ENCODE data around the gene PIGO.

DNA sequence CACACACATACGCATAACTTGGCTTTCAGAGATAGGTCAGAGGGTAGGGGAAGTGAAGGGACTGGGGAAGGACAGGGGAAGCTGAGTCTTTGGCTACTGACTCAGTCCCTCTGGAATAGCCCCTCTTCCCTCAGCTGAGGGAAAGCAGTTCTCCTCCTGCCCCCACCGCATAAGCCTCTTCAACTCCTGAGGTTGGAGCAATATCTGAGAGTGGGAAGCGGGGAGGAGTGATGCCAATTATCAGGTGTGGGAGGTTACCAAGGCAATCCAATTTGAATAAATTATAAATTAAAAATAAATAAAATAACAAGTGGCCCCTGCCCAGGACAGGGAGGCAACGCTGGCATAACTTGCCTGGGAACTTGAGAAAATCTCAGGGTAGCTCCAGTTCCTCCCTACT is 8.2 kb upstream of the PIGO start:
- TF ChIP-seq, protein P1, sequence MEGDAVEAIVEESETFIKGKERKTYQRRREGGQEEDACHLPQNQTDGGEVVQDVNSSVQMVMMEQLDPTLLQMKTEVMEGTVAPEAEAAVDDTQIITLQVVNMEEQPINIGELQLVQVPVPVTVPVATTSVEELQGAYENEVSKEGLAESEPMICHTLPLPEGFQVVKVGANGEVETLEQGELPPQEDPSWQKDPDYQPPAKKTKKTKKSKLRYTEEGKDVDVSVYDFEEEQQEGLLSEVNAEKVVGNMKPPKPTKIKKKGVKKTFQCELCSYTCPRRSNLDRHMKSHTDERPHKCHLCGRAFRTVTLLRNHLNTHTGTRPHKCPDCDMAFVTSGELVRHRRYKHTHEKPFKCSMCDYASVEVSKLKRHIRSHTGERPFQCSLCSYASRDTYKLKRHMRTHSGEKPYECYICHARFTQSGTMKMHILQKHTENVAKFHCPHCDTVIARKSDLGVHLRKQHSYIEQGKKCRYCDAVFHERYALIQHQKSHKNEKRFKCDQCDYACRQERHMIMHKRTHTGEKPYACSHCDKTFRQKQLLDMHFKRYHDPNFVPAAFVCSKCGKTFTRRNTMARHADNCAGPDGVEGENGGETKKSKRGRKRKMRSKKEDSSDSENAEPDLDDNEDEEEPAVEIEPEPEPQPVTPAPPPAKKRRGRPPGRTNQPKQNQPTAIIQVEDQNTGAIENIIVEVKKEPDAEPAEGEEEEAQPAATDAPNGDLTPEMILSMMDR (conservative IDR thresholded peaks at IDR 0.05; ENCODE audit: low read depth in 2 of 2): no peak
- TF ChIP-seq, protein P2, sequence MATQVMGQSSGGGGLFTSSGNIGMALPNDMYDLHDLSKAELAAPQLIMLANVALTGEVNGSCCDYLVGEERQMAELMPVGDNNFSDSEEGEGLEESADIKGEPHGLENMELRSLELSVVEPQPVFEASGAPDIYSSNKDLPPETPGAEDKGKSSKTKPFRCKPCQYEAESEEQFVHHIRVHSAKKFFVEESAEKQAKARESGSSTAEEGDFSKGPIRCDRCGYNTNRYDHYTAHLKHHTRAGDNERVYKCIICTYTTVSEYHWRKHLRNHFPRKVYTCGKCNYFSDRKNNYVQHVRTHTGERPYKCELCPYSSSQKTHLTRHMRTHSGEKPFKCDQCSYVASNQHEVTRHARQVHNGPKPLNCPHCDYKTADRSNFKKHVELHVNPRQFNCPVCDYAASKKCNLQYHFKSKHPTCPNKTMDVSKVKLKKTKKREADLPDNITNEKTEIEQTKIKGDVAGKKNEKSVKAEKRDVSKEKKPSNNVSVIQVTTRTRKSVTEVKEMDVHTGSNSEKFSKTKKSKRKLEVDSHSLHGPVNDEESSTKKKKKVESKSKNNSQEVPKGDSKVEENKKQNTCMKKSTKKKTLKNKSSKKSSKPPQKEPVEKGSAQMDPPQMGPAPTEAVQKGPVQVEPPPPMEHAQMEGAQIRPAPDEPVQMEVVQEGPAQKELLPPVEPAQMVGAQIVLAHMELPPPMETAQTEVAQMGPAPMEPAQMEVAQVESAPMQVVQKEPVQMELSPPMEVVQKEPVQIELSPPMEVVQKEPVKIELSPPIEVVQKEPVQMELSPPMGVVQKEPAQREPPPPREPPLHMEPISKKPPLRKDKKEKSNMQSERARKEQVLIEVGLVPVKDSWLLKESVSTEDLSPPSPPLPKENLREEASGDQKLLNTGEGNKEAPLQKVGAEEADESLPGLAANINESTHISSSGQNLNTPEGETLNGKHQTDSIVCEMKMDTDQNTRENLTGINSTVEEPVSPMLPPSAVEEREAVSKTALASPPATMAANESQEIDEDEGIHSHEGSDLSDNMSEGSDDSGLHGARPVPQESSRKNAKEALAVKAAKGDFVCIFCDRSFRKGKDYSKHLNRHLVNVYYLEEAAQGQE (IDR thresholded peaks at IDR 0.05; ENCODE audit: unreplicated experiment): no peak
- TF ChIP-seq EZH2 (IDR thresholded peaks at IDR 0.05; ENCODE audit: low read depth, unreplicated experiment) (no peak), ZNF114 (CRISPR knock-in tag; IDR thresholded peaks at IDR 0.05) (no peak), EZH2phosphoT487 (IDR thresholded peaks at IDR 0.05; ENCODE audit: unreplicated experiment) (no peak), POLR2AphosphoS5 (IDR thresholded peaks at IDR 0.05; ENCODE audit: low read depth) (no peak), CREB1 (CRISPR knock-in tag; IDR thresholded peaks at IDR 0.05; ENCODE audit: low read depth) (no peak), ZNF331 (CRISPR knock-in tag; IDR thresholded peaks at IDR 0.05; ENCODE audit: low read depth) (no peak), JUNB (IDR thresholded peaks at IDR 0.05; ENCODE audit: unreplicated experiment) (no peak)
- TF ChIP-seq, protein P3, sequence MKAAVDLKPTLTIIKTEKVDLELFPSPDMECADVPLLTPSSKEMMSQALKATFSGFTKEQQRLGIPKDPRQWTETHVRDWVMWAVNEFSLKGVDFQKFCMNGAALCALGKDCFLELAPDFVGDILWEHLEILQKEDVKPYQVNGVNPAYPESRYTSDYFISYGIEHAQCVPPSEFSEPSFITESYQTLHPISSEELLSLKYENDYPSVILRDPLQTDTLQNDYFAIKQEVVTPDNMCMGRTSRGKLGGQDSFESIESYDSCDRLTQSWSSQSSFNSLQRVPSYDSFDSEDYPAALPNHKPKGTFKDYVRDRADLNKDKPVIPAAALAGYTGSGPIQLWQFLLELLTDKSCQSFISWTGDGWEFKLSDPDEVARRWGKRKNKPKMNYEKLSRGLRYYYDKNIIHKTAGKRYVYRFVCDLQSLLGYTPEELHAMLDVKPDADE (IDR thresholded peaks at IDR 0.05): no peak

Measured in GM23338 (cell line).